ENCODE results near the gene FAM120C. TPM values are rescaled to one million over a fixed set of nuclear protein-coding genes. Genes with fewer than 3 reads are reported as not detected.
A peak's percentile ranks its signal among the peaks of the same experiment; 100 is the strongest.

Gene FAM120C
- total RNA-seq, 4 donors from 2014 or later = 5.0 to 15.6 (median 14.5) TPM

DNA sequence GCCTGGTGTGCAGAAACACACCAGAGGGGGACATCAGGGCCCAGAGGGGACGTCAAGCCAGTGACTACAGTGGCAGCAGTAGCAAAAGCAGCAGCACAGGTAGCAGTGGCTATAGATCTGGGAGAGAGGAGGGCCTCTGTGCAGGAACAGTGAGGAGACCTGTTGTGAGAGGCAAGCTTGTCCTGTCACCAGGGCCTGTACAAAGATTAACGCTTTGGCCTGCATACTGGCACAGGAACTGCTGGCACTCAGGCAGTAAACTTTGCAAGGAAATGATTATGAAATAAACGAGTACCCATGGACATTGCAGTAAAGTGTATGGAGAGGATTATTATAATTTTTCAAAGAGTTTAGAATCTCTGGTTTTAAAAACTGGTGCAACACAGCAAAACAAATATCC lies 133.3 kb downstream of the FAM120C start:
- Histone ChIP-seq H3K4me1 (peaks cover 0 to 6% of the 10 kb centered on the region in 2 donors), H3K27ac (no peak overlapping the region), H3K9me3 (no peaks in the 10 kb centered on the region), H3K4me3 (replicated peaks in 1 of 3) (no peak overlapping the region), H3K27me3 (no peaks in the 10 kb centered on the region), H3K36me3 (no peaks in the 10 kb centered on the region)
- no peak for DNase-seq
- TF ChIP-seq, protein P1, sequence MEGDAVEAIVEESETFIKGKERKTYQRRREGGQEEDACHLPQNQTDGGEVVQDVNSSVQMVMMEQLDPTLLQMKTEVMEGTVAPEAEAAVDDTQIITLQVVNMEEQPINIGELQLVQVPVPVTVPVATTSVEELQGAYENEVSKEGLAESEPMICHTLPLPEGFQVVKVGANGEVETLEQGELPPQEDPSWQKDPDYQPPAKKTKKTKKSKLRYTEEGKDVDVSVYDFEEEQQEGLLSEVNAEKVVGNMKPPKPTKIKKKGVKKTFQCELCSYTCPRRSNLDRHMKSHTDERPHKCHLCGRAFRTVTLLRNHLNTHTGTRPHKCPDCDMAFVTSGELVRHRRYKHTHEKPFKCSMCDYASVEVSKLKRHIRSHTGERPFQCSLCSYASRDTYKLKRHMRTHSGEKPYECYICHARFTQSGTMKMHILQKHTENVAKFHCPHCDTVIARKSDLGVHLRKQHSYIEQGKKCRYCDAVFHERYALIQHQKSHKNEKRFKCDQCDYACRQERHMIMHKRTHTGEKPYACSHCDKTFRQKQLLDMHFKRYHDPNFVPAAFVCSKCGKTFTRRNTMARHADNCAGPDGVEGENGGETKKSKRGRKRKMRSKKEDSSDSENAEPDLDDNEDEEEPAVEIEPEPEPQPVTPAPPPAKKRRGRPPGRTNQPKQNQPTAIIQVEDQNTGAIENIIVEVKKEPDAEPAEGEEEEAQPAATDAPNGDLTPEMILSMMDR (IDR thresholded peaks at IDR 0.05) = no peak
- TF ChIP-seq POLR2A (IDR thresholded peaks at IDR 0.05) = no peak
- intact Hi-C loops (cut with DNase I) = no loop called here
- WGBS, 2 donors = 64 to 71% methylated on average over 2 of the region's 3 CpGs

DNA sequence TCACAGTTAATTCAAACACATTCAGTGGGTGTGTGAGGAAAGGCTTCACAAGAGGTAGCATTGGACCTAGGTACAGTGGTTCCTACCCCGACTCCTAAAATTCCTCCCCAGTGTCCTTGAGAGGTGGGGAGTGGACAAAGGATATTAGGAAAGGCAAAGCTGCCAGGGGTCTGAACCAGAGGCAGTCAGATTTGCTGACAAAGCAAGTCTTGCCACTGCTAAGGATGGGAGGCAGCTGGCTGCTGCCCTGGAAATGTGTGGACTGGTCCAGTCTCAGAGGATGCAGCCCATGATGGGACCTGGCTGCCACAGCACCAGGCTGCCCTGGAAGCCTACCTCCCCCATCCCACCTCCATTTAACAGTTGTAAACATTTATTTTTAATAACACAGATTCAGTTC lies 134.6 kb downstream of the FAM120C start:
- Histone ChIP-seq H3K9me3 (no peaks in the 10 kb centered on the region), H3K27me3 (no peaks in the 10 kb centered on the region), H3K4me3 (replicated peaks in 1 of 3) (no peak overlapping the region), H3K27ac (no peak overlapping the region), H3K4me1 (peaks cover 0 to 6% of the 10 kb centered on the region in 2 donors), H3K36me3 (no peaks in the 10 kb centered on the region)
- intact Hi-C loops (cut with DNase I) = no loop called here
- 75 to 90% methylated on average over 1 of the region's 1 CpG for WGBS, 2 donors
- no peak for DNase-seq
- TF ChIP-seq POLR2A (IDR thresholded peaks at IDR 0.05) = no peak
- TF ChIP-seq, protein P1 (IDR thresholded peaks at IDR 0.05) = no peak

- Histone ChIP-seq H3K4me1 (peaks cover 0 to 6% of the 10 kb centered on the region in 2 donors), H3K36me3 (peaks cover 0 to 3% of the 10 kb centered on the region in 2 donors), H3K27me3 (no peaks in the 10 kb centered on the region), H3K9me3 (no peaks in the 10 kb centered on the region), H3K27ac (peak overlapping the region in 2 of 3 donors; percentile 86), H3K4me3 (replicated peaks in 1 of 3) (no peak overlapping the region)
- TF ChIP-seq POLR2A (IDR thresholded peaks at IDR 0.05) = no peak
- TF ChIP-seq, protein P1 (IDR thresholded peaks at IDR 0.05) = no peak
- peak; percentile 38 to 49 for DNase-seq
- WGBS, 2 donors = 58 to 62% methylated on average over 12 of the region's 12 CpGs
- intact Hi-C loops (cut with DNase I) = no loop called here
Observed at GRCh38 chrX:54045563-54046228, 137.4 kb downstream of the FAM120C start.

DNA sequence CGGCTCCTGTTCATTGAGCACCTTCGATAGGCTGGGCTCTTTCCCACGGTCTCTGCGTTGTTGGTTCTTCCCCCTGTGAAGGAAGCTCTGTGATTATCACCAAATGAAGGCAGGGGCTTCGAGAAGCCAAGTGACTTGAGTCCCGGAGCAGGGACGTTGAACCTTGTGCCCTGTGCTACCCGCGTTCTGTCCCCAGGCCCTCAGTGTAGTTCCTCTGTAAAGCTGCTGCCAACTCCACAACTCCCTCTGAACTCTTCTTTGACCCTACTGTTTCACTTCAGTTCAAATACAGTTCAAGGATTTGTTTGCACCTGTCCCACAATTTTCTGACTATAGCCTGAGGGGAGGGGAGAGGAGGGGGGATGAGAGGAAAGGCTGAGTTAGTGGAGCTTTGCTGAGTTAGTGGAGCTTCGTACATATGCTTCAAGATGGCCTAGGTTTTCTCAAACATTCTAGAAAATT lies 138.1 kb downstream of the FAM120C start:
- DNase-seq = no peak
- H3K27me3 ChIP-seq = no peaks in the 10 kb centered on the region
- no peaks in the 10 kb centered on the region for H3K9me3 ChIP-seq
- no peak for TF ChIP-seq POLR2A (IDR thresholded peaks at IDR 0.05)
- TF ChIP-seq, protein P1 (IDR thresholded peaks at IDR 0.05) = no peak
- H3K27ac ChIP-seq = peak overlapping the region; percentile 71 to 86 (median 86)
- intact Hi-C loops (cut with DNase I) = no loop called here
- H3K36me3 ChIP-seq = peaks cover 0 to 7% of the 10 kb centered on the region in 2 donors
- peaks cover 0 to 6% of the 10 kb centered on the region in 2 donors for H3K4me1 ChIP-seq
- peak overlapping the region in 1 of 3 donors; percentile 42 for H3K4me3 ChIP-seq (replicated peaks in 1 of 3)
- WGBS, 2 donors = 13 to 17% methylated on average over 4 to 6 of the region's 10 CpGs

DNA sequence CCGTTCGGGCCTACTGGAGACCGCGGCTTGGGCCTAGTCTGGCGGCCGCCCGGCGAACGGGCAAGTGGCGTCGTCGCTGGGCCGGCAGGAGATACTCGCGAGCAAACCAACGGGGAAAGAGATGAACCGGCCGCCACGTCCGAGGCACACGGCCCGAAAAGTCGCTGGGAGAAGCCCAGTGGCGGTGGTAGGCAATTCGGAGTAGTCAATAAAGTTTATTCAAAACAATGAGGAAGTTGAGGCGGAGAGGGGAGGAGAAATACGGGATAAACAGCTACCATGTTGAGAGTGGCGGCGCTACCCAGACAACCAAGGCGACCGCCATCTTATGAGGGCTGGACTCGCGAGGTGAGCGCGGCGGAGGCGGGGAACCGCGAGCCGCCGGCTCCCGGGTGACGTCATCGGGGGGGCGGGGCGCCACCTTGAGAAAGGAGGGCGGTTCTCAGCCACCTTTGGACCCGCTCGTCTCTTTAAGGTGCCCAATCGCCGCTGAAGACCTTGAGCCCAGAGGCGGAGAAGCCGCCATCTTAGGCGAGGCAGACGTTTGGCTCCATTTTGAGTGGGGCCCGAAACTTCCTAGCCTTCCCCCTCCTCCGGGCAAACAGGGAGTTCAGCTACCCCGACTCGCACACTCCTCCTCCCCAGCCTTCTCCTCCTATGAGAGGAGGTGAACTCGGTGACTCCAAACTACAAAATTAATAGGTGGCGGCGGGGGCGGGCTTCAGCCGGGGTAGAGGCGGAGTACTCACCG lies 138.8 kb downstream of the FAM120C start, which contains the start of gene PHF8:
Gene PHF8, minus strand, starts transcription at position 348 of the 751 bp plus-strand sequence. CDS start 1,745 bp downstream, outside the sequence.
- DNase-seq = peak; percentile 95
- intact Hi-C loops (cut with DNase I) = no loop called here
- Histone ChIP-seq H3K36me3 (peaks cover 0 to 9% of the 10 kb centered on the region in 2 donors), H3K27ac (peak within 1 kb of the TSS; percentile 86 to 96 (median 86)), H3K4me3 (replicated peaks in 1 of 3) (peak within 1 kb of the TSS in 2 of 3 donors; percentile 42 to 68), H3K27me3 (no peaks in the 10 kb centered on the region), H3K9me3 (no peaks in the 10 kb centered on the region), H3K4me1 (peaks cover 0 to 6% of the 10 kb centered on the region in 2 donors)
- WGBS, 2 donors = 0% methylated on average over 12 to 23 of the region's 66 CpGs
- TF ChIP-seq, protein P1 (IDR thresholded peaks at IDR 0.05) = no peak
- TF ChIP-seq POLR2A (IDR thresholded peaks at IDR 0.05) = peak in 1 of 2 donors; percentile 50

All from thyroid gland (tissue), 4 donors.